GM12878 (cell line): ENCODE measurements around the gene CNKSR3. TPM values are rescaled to one million over a fixed set of nuclear protein-coding genes. Genes with fewer than 3 reads are reported as not detected.

Experiments used
- ATAC-seq: fragments of 200-7000 bp; cut with Tn5 transposase; 3 replicates; pipeline ENCODE4 v1.9.1; 2020; ENCODE audit warnings: mild to moderate bottlenecking, moderate library complexity
- BruUV-seq: library from RNA; stranded (reverse); fragments of 400-500 nt; replicated peaks from 2 replicates; lab custom pipeline; 2021; lab: Mats Ljungman, UMichigan
- CTCF ChIA-PET: fragments of 300-600 bp; sonication (Branson Sonifier 250); formaldehyde crosslinking; extraction: SDS; loops from one replicate; lab custom pipeline; 2021; ENCODE audit warnings: inconsistent platforms; lab: Yijun Ruan, JAX
- POLR2A ChIA-PET: fragments of 350-600 bp; formaldehyde crosslinking; extraction: SDS; loops from one replicate; lab custom pipeline; 2021; ENCODE audit warnings: inconsistent platforms; lab: Charles Lee
- RAD21 ChIA-PET: fragments of 300-600 bp; sonication (Branson Sonifier 250); formaldehyde crosslinking; loops from one replicate; lab custom pipeline; 2023; ENCODE audit warnings: antibody characterized with exemption; ENCODE audit not compliant: unreplicated experiment; lab: Charles Lee
- SMC1A ChIA-PET: fragments of 300-600 bp; sonication (Branson Sonifier 250); formaldehyde crosslinking; loops from one replicate; lab custom pipeline; 2023; ENCODE audit not compliant: unreplicated experiment, uncharacterized antibody; lab: Charles Lee
- DNase-seq: peaks from one replicate; pipeline ENCODE4 v3.0.0-alpha.2; 2011; ENCODE audit warnings: low read depth, low spot score
- FAIRE-seq: peaks from 3 replicates; lab custom pipeline; 2011; peaks lifted over from hg19 to GRCh38; lab: Jason Lieb, UNC
- H2AFZ ChIP-seq: 2 replicates; pipeline ENCODE4 v1.6.0; 2011; ENCODE audit warnings: low read depth, low read length, control low read depth; ENCODE audit not compliant: control insufficient read depth
- H3K27ac ChIP-seq: 2 replicates; pipeline ENCODE4 v1.5.1; 2011; ENCODE audit warnings: control low read depth; ENCODE audit not compliant: control insufficient read depth, insufficient read depth
- H3K27me3 ChIP-seq, 2 experiments: replicated peaks in 1 of 2; 2 replicates each; pipeline versions ENCODE4 v1.6.0 to v1.6.1; 2011; ENCODE audit warnings: low read length in 1 of 2; ENCODE audit not compliant: control insufficient read depth in 2 of 2, insufficient read depth in 2 of 2
- H3K36me3 ChIP-seq, 2 experiments: 2 replicates each; pipeline ENCODE4 v1.5.1; 2011; ENCODE audit warnings: low read length in 1 of 2; ENCODE audit not compliant: control insufficient read depth in 2 of 2, insufficient read depth in 2 of 2
- H3K4me1 ChIP-seq: 2 replicates; pipeline ENCODE4 v1.6.1; 2011; ENCODE audit warnings: mild to moderate bottlenecking, low read length, moderate library complexity, mixed read lengths; ENCODE audit not compliant: control insufficient read depth, insufficient read depth
- H3K4me2 ChIP-seq: 2 replicates; pipeline ENCODE4 v1.6.0; 2011; ENCODE audit warnings: control low read depth; ENCODE audit not compliant: control insufficient read depth, insufficient read depth
- H3K4me3 ChIP-seq: fragments of 200-600 bp; sonication (generic); 2 replicates; pipeline ENCODE4 v1.5.1; 2016
- H3K79me2 ChIP-seq: 2 replicates; pipeline ENCODE4 v1.6.0; 2011; ENCODE audit warnings: low read length; ENCODE audit not compliant: control insufficient read depth, insufficient read depth
- H3K9ac ChIP-seq: 2 replicates; pipeline ENCODE4 v1.8.0; 2011; ENCODE audit warnings: low read length, control low read depth, mixed read lengths; ENCODE audit not compliant: control insufficient read depth, insufficient read depth
- H3K9me3 ChIP-seq: replicated peaks from 3 replicates; pipeline ENCODE4 v1.5.1; 2011; ENCODE audit warnings: mild to moderate bottlenecking, low read length; ENCODE audit not compliant: control insufficient read depth, insufficient read depth
- H4K20me1 ChIP-seq: 2 replicates; pipeline ENCODE4 v1.6.0; 2011; ENCODE audit not compliant: control insufficient read depth, insufficient read depth
- ATF7 ChIP-seq: fragments of 450-650 bp; IDR thresholded peaks from 2 replicates; pipeline ENCODE4 v1.6.1; 2016; ENCODE audit warnings: low read depth, mild to moderate bottlenecking
- BRCA1 ChIP-seq: IDR thresholded peaks from 2 replicates; pipeline ENCODE4 v1.6.1; 2011; ENCODE audit warnings: low read depth, low read length, improper control_type of control experiment
- CEBPB ChIP-seq, 2 experiments: fragments of 150-350 bp in 1 of 2; IDR thresholded peaks; 2 replicates each; pipeline ENCODE4 v1.6.1; 2012 to 2014; ENCODE audit warnings: low read depth in 2 of 2, low read length in 2 of 2, borderline replicate concordance in 1 of 2, inconsistent platforms in 1 of 2
- CHD4 ChIP-seq: fragments of 200-600 bp; sonication (generic); IDR thresholded peaks from 2 replicates; pipeline ENCODE4 v1.6.1; 2016; ENCODE audit warnings: mild to moderate bottlenecking
- IRF5 ChIP-seq: fragments of 450-650 bp; IDR thresholded peaks from 2 replicates; pipeline ENCODE4 v1.6.1; 2017; ENCODE audit warnings: borderline replicate concordance
- JUND ChIP-seq: IDR thresholded peaks from 2 replicates; pipeline ENCODE4 v1.6.1; 2012; ENCODE audit warnings: low read depth, mild to moderate bottlenecking, low read length, improper control_type of control experiment, moderate library complexity
- LARP7 ChIP-seq: fragments of 450-650 bp; IDR thresholded peaks from 2 replicates; pipeline ENCODE4 v1.6.1; 2017; ENCODE audit warnings: mild to moderate bottlenecking
- MAX ChIP-seq: IDR thresholded peaks from 2 replicates; pipeline ENCODE4 v1.6.1; 2012; ENCODE audit warnings: low read depth, low read length, improper control_type of control experiment
- MEF2B ChIP-seq: fragments of 450-650 bp; IDR thresholded peaks from 2 replicates; pipeline ENCODE4 v1.6.1; 2018; ENCODE audit warnings: mild to moderate bottlenecking, moderate library complexity; ENCODE audit not compliant: partially characterized antibody, poor library complexity, severe bottlenecking
- NFXL1 ChIP-seq: fragments of 450-650 bp; IDR thresholded peaks from 2 replicates; pipeline ENCODE4 v1.6.1; 2017; ENCODE audit warnings: antibody characterized with exemption, mild to moderate bottlenecking, borderline replicate concordance
- SIN3A ChIP-seq: IDR thresholded peaks from 2 replicates; pipeline ENCODE4 v1.6.1; 2012; ENCODE audit warnings: low read depth, low read length, improper control_type of control experiment
- SMARCA5 ChIP-seq: fragments of 450-650 bp; IDR thresholded peaks from 2 replicates; pipeline ENCODE4 v1.6.1; 2017; ENCODE audit warnings: mild to moderate bottlenecking
- TARDBP ChIP-seq: IDR thresholded peaks from 2 replicates; pipeline ENCODE4 v1.6.1; 2016; ENCODE audit warnings: borderline replicate concordance
- YY1 ChIP-seq: IDR thresholded peaks from 2 replicates; pipeline ENCODE4 v1.6.1; 2011; ENCODE audit warnings: low read depth, mild to moderate bottlenecking, low read length
- ZNF384 ChIP-seq: IDR thresholded peaks from 2 replicates; pipeline ENCODE4 v1.6.1; 2012; ENCODE audit warnings: low read depth, mild to moderate bottlenecking, low read length, improper control_type of control experiment, borderline replicate concordance
- WGBS: methylation state at CpG from one replicate; pipeline ENCODE4 v1.1.6; 2016; ENCODE audit warnings: low lambda C conversion rate; ENCODE audit not compliant: insufficient replicate concordance, insufficient coverage; ENCODE audit errors: missing lambda C conversion rate; 5-methylcytosine and 5-hydroxymethylcytosine counted together
- in situ Hi-C: fragments of 300-500 bp; cut with MboI; formaldehyde crosslinking; loops from 9 replicates; pipeline ENCODE4 v1.14.3; 2018; ENCODE audit warnings: mixed read lengths
- intact Hi-C: fragments of 100-400 bp; cut with micrococcal nuclease; formaldehyde crosslinking; loops from one replicate; pipeline ENCODE4 v1.14.2; 2022; ENCODE audit not compliant: unreplicated experiment
- polyA plus RNA-seq, 11 experiments: library from polyadenylated mRNA; depleted of rRNA in 4 of 11; unstranded in 6 of 11; stranded (reverse) in 5 of 11; fragments of >200 nt; fragmentation: Nextera tagmentation in 4 of 11; fragmentation: Illumina TruSeq in 1 of 11; extraction: Ambion mirVana in 4 of 11; extraction: Trizol in 1 of 11; gene quantifications; 1 replicate in 1 of 11; 2 replicates in 10 of 11; pipeline versions ENCODE4 v1.2.1 to v1.2.3, GENCODE V29; 2011 to 2016; ENCODE audit warnings: inconsistent platforms in 2 of 11, missing spikeins in 2 of 11, low read depth in 1 of 11
- total RNA-seq, 4 experiments: library from RNA; depleted of rRNA in 3 of 4; stranded (reverse); fragments of >200 nt in 3 of 4; fragmentation: Illumina TruSeq in 1 of 4; extraction: Trizol in 1 of 4; gene quantifications; 2 replicates each; pipeline versions ENCODE4 v1.2.1 to v1.2.3, GENCODE V29; 2013 to 2021
- TF ChIP-seq, protein P1 (sequence below): fragments of 450-650 bp; IDR thresholded peaks from 2 replicates; pipeline ENCODE4 v1.6.1; 2017; ENCODE audit warnings: mild to moderate bottlenecking, moderate library complexity

The CNKSR3 gene
- total and polyA plus RNA-seq, 10 of the 15 experiments (the other 5 are each of a cell fraction or from before 2014, with no cell fraction given), result under 0.01 to 0.48 (median 0.12) TPM; not detected in 2

- H4K20me1 ChIP-seq, result no peaks in the 10 kb centered on the region
- ChIA-PET RAD21 (interaction anchor here (0.6 kb wide), 1 partner anchor 318 kb away, joined by 3 read pairs; no protein-coding TSS in a partner anchor), CTCF (interaction anchor here (1.2 kb wide), 1 partner anchor 29 kb away, joined by 3 read pairs; no protein-coding TSS in a partner anchor), SMC1A (interaction anchor here (0.6 kb wide), 1 partner anchor 693 kb away, joined by 3 read pairs; no protein-coding TSS in a partner anchor)
- H3K9me3 ChIP-seq, result no peaks in the 10 kb centered on the region
- H3K27me3 ChIP-seq, result peaks cover 0 to 2% of the 10 kb centered on the region in 2 experiments; a peak in 2 of 4 replicates
- H2AFZ ChIP-seq, result no peak overlapping the region
- intact Hi-C loops, result loop anchor here (10.0 kb wide), 1 partner anchor 1345 kb away; the partner anchor contains the start of gene RGS17
- ATAC-seq, result no peak
- no peak for FAIRE-seq
- WGBS, result 14% methylated on average over 9 of the region's 9 CpGs
- no peak overlapping the region for H3K4me2 ChIP-seq
- in situ Hi-C loops, result no loop called here
- no peak overlapping the region for H3K9ac ChIP-seq
- no peak overlapping the region for H3K27ac ChIP-seq
- no peak overlapping the region for H3K4me3 ChIP-seq
- no peak for DNase-seq
- no TSS peak for BruUV-seq
- no peaks in the 10 kb centered on the region for H3K4me1 ChIP-seq
- H3K79me2 ChIP-seq, result no peaks in the 10 kb centered on the region
- H3K36me3 ChIP-seq, result no peaks in the 10 kb centered on the region
- TF ChIP-seq MAX, result no peak
- no peak for TF ChIP-seq ATF7
- TF ChIP-seq CEBPB (IDR thresholded peaks at IDR 0.05; ENCODE audit: borderline replicate concordance in 1 of 2, low read depth in 2 of 2, low read length in 2 of 2), result no peak
- no peak for TF ChIP-seq IRF5
- no peak for TF ChIP-seq YY1
- no peak for TF ChIP-seq TARDBP
- TF ChIP-seq SIN3A, result no peak
- TF ChIP-seq MEF2B, result no peak
- TF ChIP-seq LARP7, result no peak
- TF ChIP-seq, protein P1, sequence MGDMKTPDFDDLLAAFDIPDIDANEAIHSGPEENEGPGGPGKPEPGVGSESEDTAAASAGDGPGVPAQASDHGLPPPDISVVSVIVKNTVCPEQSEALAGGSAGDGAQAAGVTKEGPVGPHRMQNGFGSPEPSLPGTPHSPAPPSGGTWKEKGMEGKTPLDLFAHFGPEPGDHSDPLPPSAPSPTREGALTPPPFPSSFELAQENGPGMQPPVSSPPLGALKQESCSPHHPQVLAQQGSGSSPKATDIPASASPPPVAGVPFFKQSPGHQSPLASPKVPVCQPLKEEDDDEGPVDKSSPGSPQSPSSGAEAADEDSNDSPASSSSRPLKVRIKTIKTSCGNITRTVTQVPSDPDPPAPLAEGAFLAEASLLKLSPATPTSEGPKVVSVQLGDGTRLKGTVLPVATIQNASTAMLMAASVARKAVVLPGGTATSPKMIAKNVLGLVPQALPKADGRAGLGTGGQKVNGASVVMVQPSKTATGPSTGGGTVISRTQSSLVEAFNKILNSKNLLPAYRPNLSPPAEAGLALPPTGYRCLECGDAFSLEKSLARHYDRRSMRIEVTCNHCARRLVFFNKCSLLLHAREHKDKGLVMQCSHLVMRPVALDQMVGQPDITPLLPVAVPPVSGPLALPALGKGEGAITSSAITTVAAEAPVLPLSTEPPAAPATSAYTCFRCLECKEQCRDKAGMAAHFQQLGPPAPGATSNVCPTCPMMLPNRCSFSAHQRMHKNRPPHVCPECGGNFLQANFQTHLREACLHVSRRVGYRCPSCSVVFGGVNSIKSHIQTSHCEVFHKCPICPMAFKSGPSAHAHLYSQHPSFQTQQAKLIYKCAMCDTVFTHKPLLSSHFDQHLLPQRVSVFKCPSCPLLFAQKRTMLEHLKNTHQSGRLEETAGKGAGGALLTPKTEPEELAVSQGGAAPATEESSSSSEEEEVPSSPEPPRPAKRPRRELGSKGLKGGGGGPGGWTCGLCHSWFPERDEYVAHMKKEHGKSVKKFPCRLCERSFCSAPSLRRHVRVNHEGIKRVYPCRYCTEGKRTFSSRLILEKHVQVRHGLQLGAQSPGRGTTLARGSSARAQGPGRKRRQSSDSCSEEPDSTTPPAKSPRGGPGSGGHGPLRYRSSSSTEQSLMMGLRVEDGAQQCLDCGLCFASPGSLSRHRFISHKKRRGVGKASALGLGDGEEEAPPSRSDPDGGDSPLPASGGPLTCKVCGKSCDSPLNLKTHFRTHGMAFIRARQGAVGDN, result no peak
- no peak for TF ChIP-seq CHD4
- no peak for TF ChIP-seq JUND
- TF ChIP-seq ZNF384, result no peak
- no peak for TF ChIP-seq NFXL1
- no peak for TF ChIP-seq BRCA1
- TF ChIP-seq SMARCA5, result no peak
- TF ChIP-seq, all 136 proteins: peak for 0
- POLR2A ChIA-PET, result no interaction called here
Measured at GRCh38 chr6:154479351-154479769, 31.1 kb downstream of the CNKSR3 start.
